Ishikawa (cell line): ENCODE data around the gene CNTD1.

Experiments
- CEBPB ChIP-seq: IDR thresholded peaks from 2 replicates; pipeline ENCODE4 v1.6.1; 2012
- CREB1 ChIP-seq: IDR thresholded peaks from 2 replicates; pipeline ENCODE4 v1.6.1; 2012; ENCODE audit warnings: low read depth
- EP300 ChIP-seq: IDR thresholded peaks from 2 replicates; pipeline ENCODE4 v1.6.1; 2012; ENCODE audit warnings: borderline replicate concordance
- FOXM1 ChIP-seq: IDR thresholded peaks from 2 replicates; pipeline ENCODE4 v1.6.1; 2012; ENCODE audit warnings: low read depth, borderline replicate concordance
- MAX ChIP-seq: IDR thresholded peaks from 2 replicates; pipeline ENCODE4 v1.6.1; 2012
- RAD21 ChIP-seq: IDR thresholded peaks from 2 replicates; pipeline ENCODE4 v1.6.1; 2012; ENCODE audit warnings: low read depth
- YY1 ChIP-seq: IDR thresholded peaks from 2 replicates; pipeline ENCODE4 v1.6.1; 2012; ENCODE audit warnings: low read depth

- no peak for TF ChIP-seq CEBPB
- no peak for TF ChIP-seq FOXM1
- TF ChIP-seq RAD21, result no peak
- TF ChIP-seq EP300, result no peak
- TF ChIP-seq YY1, result no peak
- no peak for TF ChIP-seq MAX
- no peak for TF ChIP-seq CREB1
Measured at GRCh38 chr17:42852351-42852750, 53.7 kb downstream of the CNTD1 start.
